ENCODE results near the gene ARFGAP2. TPM values are rescaled to one million over a fixed set of nuclear protein-coding genes. Genes with fewer than 3 reads are reported as not detected.

Gene ARFGAP2
- total RNA-seq, 4 donors from 2014 or later: 141 to 203 (median 178) TPM

- no peak for TF ChIP-seq CTCF (IDR thresholded peaks at IDR 0.05; ENCODE audit: low read depth)
Observed at GRCh38 chr11:47152126-47152952, 24.3 kb downstream of the ARFGAP2 start.

GRCh38 chr11:47149782-47150181 lies 26.9 kb downstream of the ARFGAP2 start:
- no peak for TF ChIP-seq CTCF (IDR thresholded peaks at IDR 0.05; ENCODE audit: low read depth)

GRCh38 chr11:47148903-47149531 lies 27.7 kb downstream of the ARFGAP2 start:
- TF ChIP-seq CTCF (IDR thresholded peaks at IDR 0.05; ENCODE audit: low read depth): no peak

GRCh38 chr11:47148270-47148669 lies 28.4 kb downstream of the ARFGAP2 start:
- no peak for TF ChIP-seq CTCF (IDR thresholded peaks at IDR 0.05; ENCODE audit: low read depth)

- no peak for TF ChIP-seq CTCF (IDR thresholded peaks at IDR 0.05; ENCODE audit: low read depth)
Observed at GRCh38 chr11:47147681-47148080, 29.0 kb downstream of the ARFGAP2 start.

GRCh38 chr11:47147250-47147649 lies 29.4 kb downstream of the ARFGAP2 start:
- TF ChIP-seq CTCF (IDR thresholded peaks at IDR 0.05; ENCODE audit: low read depth): no peak

GRCh38 chr11:47144541-47144940 lies 32.1 kb downstream of the ARFGAP2 start:
- no peak for TF ChIP-seq CTCF (IDR thresholded peaks at IDR 0.05; ENCODE audit: low read depth)
